Mucosa of stomach (tissue), 1 donor: ENCODE measurements around the gene AIG1.

Experiments
- H3K27me3 ChIP-seq: one replicate; pipeline ENCODE4 v1.7.0; 2013; ENCODE audit warnings: mild to moderate bottlenecking, low read length; ENCODE audit not compliant: control insufficient read depth, insufficient read depth
- H3K36me3 ChIP-seq: one replicate; pipeline ENCODE4 v1.7.0; 2013; ENCODE audit warnings: low read length; ENCODE audit not compliant: control insufficient read depth, insufficient read depth
- H3K4me1 ChIP-seq: one replicate; pipeline ENCODE4 v1.7.0; 2013; ENCODE audit warnings: mild to moderate bottlenecking, low read length; ENCODE audit not compliant: control insufficient read depth, insufficient read depth
- H3K4me3 ChIP-seq: one replicate; pipeline ENCODE4 v1.7.0; 2013; ENCODE audit warnings: low read length
- H3K9ac ChIP-seq: one replicate; pipeline ENCODE4 v1.7.0; 2013; ENCODE audit warnings: mild to moderate bottlenecking, low read length, moderate library complexity
- H3K9me3 ChIP-seq: one replicate; pipeline ENCODE4 v1.7.0; 2013; ENCODE audit warnings: mild to moderate bottlenecking, low read length, moderate library complexity; ENCODE audit not compliant: control insufficient read depth
- donor health status: Pancreatic carcinoma.

The AIG1 gene

DNA sequence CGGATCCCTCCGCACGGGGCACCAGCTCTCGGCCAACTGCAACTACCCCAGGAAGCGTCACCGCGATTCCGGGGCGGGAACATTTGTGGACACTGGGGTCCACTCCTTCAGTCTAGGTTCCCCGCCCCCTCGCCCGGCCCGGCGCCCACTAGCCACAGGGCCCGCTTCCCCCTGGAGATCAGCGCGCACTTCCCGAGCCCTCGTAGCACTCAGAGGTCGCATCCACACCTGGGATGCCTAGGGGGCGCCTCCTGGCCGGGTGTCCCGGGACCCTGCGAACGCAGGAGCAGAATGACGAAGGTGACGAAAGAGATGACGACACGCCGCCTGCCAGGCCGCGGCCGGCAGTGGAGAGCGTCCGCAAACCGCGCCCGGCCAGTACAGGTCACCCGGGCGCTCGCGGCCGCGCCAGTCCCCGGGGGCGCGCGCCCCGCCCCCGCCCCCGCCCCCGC, 309 bp upstream of the AIG1 start:
- no peaks in the 10 kb centered on the region for H3K9me3 ChIP-seq
- H3K4me3 ChIP-seq, result peak overlapping the region; percentile 68
- no peaks in the 10 kb centered on the region for H3K36me3 ChIP-seq
- peaks cover 13% of the 10 kb centered on the region for H3K4me1 ChIP-seq
- peak overlapping the region; percentile 89 for H3K9ac ChIP-seq
- no peaks in the 10 kb centered on the region for H3K27me3 ChIP-seq

- H3K9me3 ChIP-seq, result no peaks in the 10 kb centered on the region
- H3K4me3 ChIP-seq, result peak overlapping the region; percentile 70
- no peaks in the 10 kb centered on the region for H3K27me3 ChIP-seq
- no peaks in the 10 kb centered on the region for H3K36me3 ChIP-seq
- peaks cover 13% of the 10 kb centered on the region for H3K4me1 ChIP-seq
- H3K9ac ChIP-seq, result peak overlapping the region; percentile 77
Observed at GRCh38 chr6:143061597-143062385, 1.1 kb downstream of the AIG1 start.

GRCh38 chr6:143062551-143062950, 1.9 kb downstream of the AIG1 start:
- Histone ChIP-seq H3K4me3 (no peak overlapping the region), H3K9me3 (no peaks in the 10 kb centered on the region), H3K36me3 (no peaks in the 10 kb centered on the region), H3K27me3 (no peaks in the 10 kb centered on the region), H3K9ac (no peak overlapping the region), H3K4me1 (peaks cover 13% of the 10 kb centered on the region)

DNA sequence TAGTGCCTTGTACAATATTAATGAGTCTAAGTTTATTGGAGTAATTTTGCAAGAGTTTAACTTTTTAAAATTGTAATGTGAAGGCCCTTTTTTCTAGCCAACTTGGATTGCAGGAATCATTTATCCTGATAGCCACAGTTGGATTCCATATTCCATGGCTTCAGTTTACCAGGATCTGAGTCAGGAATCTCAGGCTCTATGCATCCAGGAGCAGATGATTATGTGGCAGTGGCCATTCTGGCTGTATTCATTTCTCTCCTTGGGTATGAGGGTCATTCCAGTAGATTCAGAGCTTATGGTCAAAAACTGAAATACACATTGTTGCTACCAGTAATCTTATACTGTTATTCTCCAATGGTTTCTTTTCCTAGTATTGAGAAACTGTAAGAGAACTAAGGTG, 2.9 kb downstream of the AIG1 start:
- Histone ChIP-seq H3K36me3 (no peaks in the 10 kb centered on the region), H3K4me3 (no peak overlapping the region), H3K9me3 (no peaks in the 10 kb centered on the region), H3K9ac (no peak overlapping the region), H3K4me1 (peaks cover 13% of the 10 kb centered on the region), H3K27me3 (no peaks in the 10 kb centered on the region)

DNA sequence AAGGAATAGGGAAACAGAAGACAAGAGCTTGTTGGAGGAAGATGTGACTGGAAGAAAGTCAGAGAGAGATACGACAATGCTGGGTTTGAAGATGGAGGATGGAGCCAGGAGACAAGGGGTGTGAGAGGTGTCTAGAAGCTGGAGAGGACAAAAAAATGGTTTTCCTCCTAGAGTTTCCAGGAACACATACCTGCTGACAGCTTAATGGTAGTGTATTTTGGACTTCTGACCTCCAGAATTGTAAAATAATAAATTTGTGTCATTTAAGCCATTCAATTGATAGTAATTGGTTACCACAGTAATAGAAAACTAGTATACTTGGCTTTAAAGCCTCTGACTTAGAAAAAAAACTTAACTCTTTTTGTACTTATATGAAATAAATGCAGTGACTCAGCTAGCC, 3.6 kb downstream of the AIG1 start:
- peaks cover 13% of the 10 kb centered on the region for H3K4me1 ChIP-seq
- H3K9me3 ChIP-seq, result no peaks in the 10 kb centered on the region
- no peak overlapping the region for H3K9ac ChIP-seq
- no peaks in the 10 kb centered on the region for H3K36me3 ChIP-seq
- H3K4me3 ChIP-seq, result no peak overlapping the region
- H3K27me3 ChIP-seq, result no peaks in the 10 kb centered on the region

DNA sequence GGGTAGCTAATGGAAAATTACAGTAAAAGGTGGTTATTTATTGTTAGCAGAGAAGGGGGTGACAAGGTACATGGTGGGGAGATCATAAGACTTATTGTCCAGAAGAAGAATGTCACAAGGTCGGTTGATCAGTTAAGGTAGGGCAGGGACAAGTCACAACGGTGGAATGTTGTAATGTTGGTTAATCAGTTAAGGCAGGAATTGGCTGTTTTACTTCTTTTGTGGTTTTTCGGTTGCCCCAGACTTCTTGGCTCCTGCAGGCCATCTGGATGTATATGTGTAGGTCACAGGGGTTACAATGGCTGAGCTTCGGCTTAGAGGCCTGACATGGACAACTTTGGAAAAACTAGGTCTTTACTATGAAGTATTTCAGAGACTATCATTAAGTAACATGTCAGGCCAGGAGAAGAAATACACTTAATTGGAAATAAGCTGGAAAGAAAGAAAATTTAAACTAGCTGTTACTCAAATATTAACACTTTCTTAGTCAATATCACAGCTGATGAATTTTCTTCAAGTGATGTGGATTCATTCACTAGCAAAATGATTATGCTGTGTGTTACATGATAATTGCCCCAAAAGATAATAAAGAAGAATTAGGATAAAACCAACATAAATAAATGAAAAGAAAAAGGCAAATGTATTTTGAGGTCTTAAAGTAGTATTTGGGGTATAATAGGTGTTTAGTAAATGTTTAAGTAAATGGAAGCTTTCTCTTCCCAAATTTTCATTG, 4.4 kb downstream of the AIG1 start:
- Histone ChIP-seq H3K27me3 (no peaks in the 10 kb centered on the region), H3K4me3 (no peak overlapping the region), H3K4me1 (peaks cover 8% of the 10 kb centered on the region), H3K9ac (no peak overlapping the region), H3K9me3 (no peaks in the 10 kb centered on the region), H3K36me3 (no peaks in the 10 kb centered on the region)

GRCh38 chr6:143068001-143068400, 7.3 kb downstream of the AIG1 start:
- Histone ChIP-seq H3K27me3 (no peaks in the 10 kb centered on the region), H3K4me1 (no peaks in the 10 kb centered on the region), H3K9ac (no peak overlapping the region), H3K9me3 (no peaks in the 10 kb centered on the region), H3K36me3 (no peaks in the 10 kb centered on the region), H3K4me3 (no peak overlapping the region)

DNA sequence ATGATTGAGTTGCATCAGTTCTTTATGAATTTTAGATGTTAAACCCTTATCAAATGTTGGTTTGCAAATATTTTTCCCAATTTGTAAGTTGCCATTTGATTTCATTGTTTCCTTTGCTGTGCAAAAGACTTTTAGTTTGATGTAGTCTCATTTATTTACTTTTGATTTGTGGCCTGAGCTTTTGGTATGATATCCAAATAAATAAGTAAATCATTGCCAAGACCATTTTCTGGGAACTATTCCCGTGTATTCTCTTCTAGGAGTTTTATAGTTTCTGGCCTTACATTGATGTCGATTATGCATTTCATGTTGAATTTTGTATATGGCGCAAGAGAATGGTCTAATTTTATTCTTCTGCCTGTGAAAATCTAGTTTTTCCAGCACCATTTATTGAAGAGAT, 13.4 kb downstream of the AIG1 start:
- H3K9ac ChIP-seq, result no peak overlapping the region
- H3K27me3 ChIP-seq, result no peaks in the 10 kb centered on the region
- no peaks in the 10 kb centered on the region for H3K36me3 ChIP-seq
- no peaks in the 10 kb centered on the region for H3K9me3 ChIP-seq
- H3K4me1 ChIP-seq, result no peaks in the 10 kb centered on the region
- H3K4me3 ChIP-seq, result no peak overlapping the region

- no peaks in the 10 kb centered on the region for H3K9me3 ChIP-seq
- no peak overlapping the region for H3K9ac ChIP-seq
- H3K4me1 ChIP-seq, result no peaks in the 10 kb centered on the region
- H3K36me3 ChIP-seq, result no peaks in the 10 kb centered on the region
- H3K4me3 ChIP-seq, result no peak overlapping the region
- H3K27me3 ChIP-seq, result no peaks in the 10 kb centered on the region
Observed at GRCh38 chr6:143074670-143075318, 14.1 kb downstream of the AIG1 start.

DNA sequence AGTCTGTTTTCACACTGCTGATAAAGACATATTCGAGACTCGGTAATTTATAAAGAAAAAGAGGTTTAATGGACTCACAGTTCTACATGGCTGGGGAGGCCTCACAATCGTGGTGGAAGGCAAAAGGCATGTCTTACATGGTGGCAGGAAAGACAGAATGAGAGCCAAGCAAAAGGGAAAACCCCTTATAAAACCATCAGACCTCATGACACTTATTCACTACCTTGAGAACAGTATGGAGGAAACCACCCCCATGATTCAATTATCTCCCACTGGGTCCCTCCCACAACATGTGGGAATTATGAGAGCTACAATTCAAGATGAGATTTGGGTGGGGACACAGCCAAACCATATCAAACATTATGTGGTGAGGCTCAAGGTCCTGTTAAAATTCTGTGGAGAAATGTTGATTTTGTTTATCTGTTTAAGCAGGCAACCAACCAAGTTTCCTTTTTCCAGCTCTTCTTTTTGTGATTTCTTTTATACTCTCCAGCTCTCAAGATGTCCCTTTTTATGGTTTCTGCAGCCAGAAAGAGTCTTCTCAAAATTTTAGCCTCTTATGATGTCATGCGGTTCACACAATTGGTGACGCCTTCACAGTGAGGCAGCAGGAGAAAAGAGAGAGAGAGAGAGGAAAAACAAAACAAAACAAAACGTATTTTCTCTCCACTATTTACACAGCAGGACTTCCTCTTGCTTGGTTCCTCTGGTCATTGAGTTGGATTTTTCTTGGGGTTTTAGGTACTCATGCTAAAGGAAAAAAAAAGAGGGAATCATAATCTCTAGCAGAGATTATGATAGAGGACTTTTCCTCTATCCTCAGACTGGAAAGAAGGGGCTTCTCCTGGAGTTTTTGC, 18.0 kb downstream of the AIG1 start:
- H3K9me3 ChIP-seq, result no peaks in the 10 kb centered on the region
- H3K4me1 ChIP-seq, result no peaks in the 10 kb centered on the region
- no peak overlapping the region for H3K4me3 ChIP-seq
- no peak overlapping the region for H3K9ac ChIP-seq
- no peaks in the 10 kb centered on the region for H3K27me3 ChIP-seq
- no peaks in the 10 kb centered on the region for H3K36me3 ChIP-seq

DNA sequence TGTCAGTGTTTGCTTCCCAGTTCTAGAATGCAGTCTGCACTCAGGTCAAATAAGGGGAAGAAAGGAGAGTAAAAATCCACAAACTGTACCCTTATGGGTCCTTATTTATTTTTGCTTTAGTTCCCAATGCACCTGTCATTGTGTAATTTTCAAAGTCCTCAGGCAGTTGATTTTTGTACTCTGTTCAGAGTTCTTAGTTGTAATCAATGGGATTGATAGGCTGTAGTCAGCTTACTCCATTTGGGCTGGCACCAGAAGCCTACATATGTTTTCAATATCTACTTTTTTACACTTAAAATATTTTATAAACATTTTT, 18.6 kb downstream of the AIG1 start:
- Histone ChIP-seq H3K27me3 (no peaks in the 10 kb centered on the region), H3K4me3 (no peak overlapping the region), H3K4me1 (no peaks in the 10 kb centered on the region), H3K9me3 (no peaks in the 10 kb centered on the region), H3K9ac (no peak overlapping the region), H3K36me3 (no peaks in the 10 kb centered on the region)
